OCI-LY1 (cell line): ENCODE results near the gene MUS81.

Experiments used
- H2AFZ ChIP-seq: fragments of 200-600 bp; sonication (generic), shearing (Covaris generic); 2 replicates; pipeline ENCODE4 v1.6.0; 2014; ENCODE audit warnings: antibody characterized with exemption, mild to moderate bottlenecking, low read length
- H3F3A ChIP-seq: fragments of 200-600 bp; sonication (generic), shearing (Covaris generic); 2 replicates; pipeline ENCODE4 v1.6.0; 2014; ENCODE audit warnings: mild to moderate bottlenecking, antibody characterized with exemption, low read length, moderate library complexity; ENCODE audit not compliant: insufficient read depth
- H3K27ac ChIP-seq: fragments of 200-600 bp; sonication (generic); 2 replicates; pipeline ENCODE4 v1.5.1; 2014; ENCODE audit warnings: low read length, mixed run types, mild to moderate bottlenecking, low read depth; ENCODE audit not compliant: poor library complexity, severe bottlenecking
- H3K27me3 ChIP-seq: fragments of 200-600 bp; sonication (generic); 2 replicates; pipeline ENCODE4 v1.6.0; 2014; ENCODE audit warnings: antibody characterized with exemption, mild to moderate bottlenecking, low read length, moderate library complexity; ENCODE audit not compliant: insufficient read depth
- H3K36me3 ChIP-seq: fragments of 200-600 bp; sonication (generic); 2 replicates; pipeline ENCODE4 v1.6.1; 2014; ENCODE audit warnings: mild to moderate bottlenecking, antibody characterized with exemption, low read length, moderate library complexity, mixed read lengths; ENCODE audit not compliant: insufficient read depth
- H3K4me1 ChIP-seq: fragments of 200-600 bp; sonication (generic); 2 replicates; pipeline ENCODE4 v1.5.1; 2014; ENCODE audit warnings: mild to moderate bottlenecking, low read length, moderate library complexity; ENCODE audit not compliant: insufficient read depth, severe bottlenecking
- H3K4me2 ChIP-seq: fragments of 200-600 bp; sonication (generic), shearing (Covaris generic); 2 replicates; pipeline ENCODE4 v1.6.1; 2014; ENCODE audit warnings: low read length
- H3K4me3 ChIP-seq: fragments of 200-600 bp; sonication (generic); 2 replicates; pipeline ENCODE4 v1.5.1; 2014; ENCODE audit warnings: low read length, low read depth, mild to moderate bottlenecking, mixed read lengths; ENCODE audit not compliant: poor library complexity, severe bottlenecking
- H3K79me2 ChIP-seq: fragments of 200-600 bp; shearing (Covaris generic); 2 replicates; pipeline ENCODE4 v1.6.1; 2016; ENCODE audit warnings: mixed run types, low read length, mixed read lengths; ENCODE audit not compliant: insufficient read depth
- H3K9ac ChIP-seq: fragments of 200-600 bp; sonication (generic), shearing (Covaris generic); 2 replicates; pipeline ENCODE4 v1.6.1; 2014; ENCODE audit warnings: mild to moderate bottlenecking, low read length, mixed read lengths
- H3K9me2 ChIP-seq: fragments of 200-600 bp; sonication (generic), shearing (Covaris generic); 2 replicates; pipeline ENCODE4 v1.6.1; 2014; ENCODE audit warnings: low read depth, mild to moderate bottlenecking, low read length, mixed read lengths
- H3K9me3 ChIP-seq: fragments of 200-600 bp; shearing (Covaris generic); 2 replicates; pipeline ENCODE4 v1.6.1; 2014; ENCODE audit warnings: low read length, mixed read lengths
- H4K20me1 ChIP-seq: fragments of 200-600 bp; sonication (generic), shearing (Covaris generic); 2 replicates; pipeline ENCODE4 v1.6.0; 2016; ENCODE audit warnings: mild to moderate bottlenecking, low read length; ENCODE audit not compliant: insufficient read depth
- CTCF ChIP-seq: fragments of 200-600 bp; sonication (generic), shearing (Covaris generic); IDR thresholded peaks from 2 replicates; pipeline ENCODE4 v1.5.1; 2017; ENCODE audit warnings: mild to moderate bottlenecking, antibody characterized with exemption, low read length, moderate library complexity, mixed read lengths
- EZH2 ChIP-seq: fragments of 200-600 bp; sonication (generic), shearing (Covaris generic); IDR thresholded peaks from 2 replicates; pipeline ENCODE4 v1.8.0; 2017; ENCODE audit warnings: borderline replicate concordance, mixed run types, mild to moderate bottlenecking, antibody characterized with exemption, low read length, moderate library complexity, mixed read lengths

MUS81 gene

DNA sequence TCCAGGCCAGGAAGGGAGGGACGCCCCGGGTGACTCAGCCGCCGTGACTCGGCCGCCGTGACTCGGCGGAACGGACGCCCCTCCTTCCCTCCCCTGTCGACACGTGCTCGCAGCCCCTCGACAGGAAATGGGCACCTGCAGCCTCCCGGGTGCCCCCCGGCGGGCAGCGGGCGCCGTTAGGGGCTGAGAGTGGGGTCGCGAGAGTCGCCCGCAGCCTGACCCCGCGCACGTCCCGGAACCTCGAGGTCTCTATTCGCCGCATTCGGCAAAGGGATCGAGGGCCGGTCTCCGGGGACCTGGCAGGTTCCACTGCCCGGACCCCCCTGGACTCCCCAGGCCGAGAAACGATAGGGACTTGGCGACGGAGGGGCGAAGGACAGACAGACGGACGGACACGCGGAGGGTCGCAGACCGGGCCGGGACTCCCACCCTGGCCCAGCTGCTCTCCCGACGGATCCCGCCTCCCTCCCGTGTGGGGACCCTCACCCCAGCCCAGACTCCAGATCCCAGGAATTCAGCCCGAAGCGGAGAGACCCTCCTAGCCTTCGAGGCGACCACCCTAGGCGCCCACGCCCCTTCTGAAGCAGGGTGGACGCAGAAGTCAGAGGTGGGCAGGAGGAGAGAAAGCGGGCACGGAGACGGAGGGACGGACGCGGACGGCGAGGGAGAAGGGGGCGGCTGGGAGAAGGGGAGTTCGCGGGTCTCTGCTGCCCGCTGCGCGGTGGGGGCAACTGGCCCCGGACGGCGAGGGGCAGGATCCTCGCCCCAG is 39.3 kb downstream of the MUS81 start:
- Histone ChIP-seq H3K27me3 (peaks cover 9% of the 10 kb centered on the region; the same call in 1 of the 2 replicates), H3K9ac (peak overlapping the region; percentile 21; the same call in 1 of the 2 replicates), H3K36me3 (no peaks in the 10 kb centered on the region), H3K4me2 (peak overlapping the region; percentile 68), H2AFZ (no peak overlapping the region), H3K9me2 (no peaks in the 10 kb centered on the region), H4K20me1 (no peaks in the 10 kb centered on the region), H3K4me1 (peaks cover 19% of the 10 kb centered on the region), H3K27ac (no peak overlapping the region), H3K9me3 (no peaks in the 10 kb centered on the region), H3K79me2 (no peaks in the 10 kb centered on the region), H3K4me3 (peak overlapping the region; percentile 57), H3F3A (no peaks in the 10 kb centered on the region)
- TF ChIP-seq CTCF (no peak), EZH2 (no peak)

DNA sequence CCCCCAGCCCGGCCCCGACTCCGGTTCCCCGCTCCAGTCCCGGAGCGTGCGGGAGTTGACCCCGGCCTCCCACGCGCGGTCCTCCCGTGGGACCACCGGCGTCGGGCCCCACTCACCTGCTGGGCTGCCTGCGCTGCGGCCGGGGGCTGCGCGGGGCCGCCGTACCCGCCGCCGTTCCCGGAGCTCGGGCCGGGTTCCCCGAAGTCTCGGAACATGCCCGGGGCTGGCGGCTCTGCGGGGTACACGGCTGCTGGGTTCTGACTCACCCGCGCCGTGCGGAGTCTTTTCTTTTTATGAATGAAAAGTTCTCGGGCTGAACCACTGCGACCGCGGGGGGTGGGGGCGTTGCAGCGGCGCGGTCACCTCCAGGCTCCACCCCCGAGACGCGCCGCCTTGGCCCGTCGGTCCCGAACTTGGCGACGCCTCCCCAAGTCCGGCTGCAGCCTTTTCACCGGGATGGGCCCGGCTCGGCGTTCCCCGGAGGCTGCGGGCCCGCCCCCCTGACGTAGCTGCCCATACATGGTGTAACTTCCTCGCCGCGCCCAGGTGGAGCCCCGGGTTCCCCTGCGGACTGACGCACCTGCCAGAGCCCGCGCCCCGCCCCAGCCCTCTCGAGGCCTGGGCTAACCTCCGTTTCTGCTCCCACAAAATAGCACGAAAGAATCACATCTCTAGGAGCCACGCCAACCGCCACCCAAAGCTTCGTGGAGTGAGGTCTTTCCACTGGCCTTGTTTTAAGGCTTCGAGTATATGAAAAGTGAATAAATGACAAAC is 40.1 kb downstream of the MUS81 start, which contains the start of gene FOSL1:
FOSL1 (minus strand) TSS at position 264 of the 774 bp plus-strand sequence; CDS start at position 215, 49 bp downstream.
- Histone ChIP-seq H3K9me2 (no peaks in the 10 kb centered on the region), H2AFZ (no peak within 1 kb of the TSS), H3K4me3 (peak within 1 kb of the TSS; percentile 57), H3K9me3 (no peaks in the 10 kb centered on the region), H3K36me3 (no peaks in the 10 kb centered on the region), H3F3A (no peaks in the 10 kb centered on the region), H3K9ac (peak within 1 kb of the TSS; percentile 21; the same call in 1 of the 2 replicates), H3K79me2 (no peaks in the 10 kb centered on the region), H3K4me1 (peaks cover 19% of the 10 kb centered on the region), H4K20me1 (no peaks in the 10 kb centered on the region), H3K27ac (no peak within 1 kb of the TSS), H3K27me3 (peaks cover 9% of the 10 kb centered on the region; the same call in 1 of the 2 replicates), H3K4me2 (peak within 1 kb of the TSS; percentile 68)
- TF ChIP-seq EZH2 (no peak), CTCF (no peak)

- Histone ChIP-seq H3K4me3 (peak overlapping the region; percentile 57), H3K9me2 (no peaks in the 10 kb centered on the region), H2AFZ (no peak overlapping the region), H3K36me3 (no peaks in the 10 kb centered on the region), H3K79me2 (no peaks in the 10 kb centered on the region), H3K27me3 (peaks cover 9% of the 10 kb centered on the region; the same call in 1 of the 2 replicates), H3K9me3 (no peaks in the 10 kb centered on the region), H3K4me1 (peaks cover 19% of the 10 kb centered on the region), H3F3A (no peaks in the 10 kb centered on the region), H3K4me2 (peak overlapping the region; percentile 68), H4K20me1 (no peaks in the 10 kb centered on the region), H3K27ac (no peak overlapping the region), H3K9ac (no peak overlapping the region)
- TF ChIP-seq CTCF (no peak), EZH2 (no peak)
Observed at GRCh38 chr11:65900899-65901180, 40.6 kb downstream of the MUS81 start.
